Esophagus squamous epithelium (tissue), 4 donors: ENCODE measurements around the gene PLK1.

ENCODE experiments used
- POLR2A ChIP-seq, 4 donors: fragments of 450-650 bp; IDR thresholded peaks; one replicate each; pipeline ENCODE4 v1.6.1; 2017; ENCODE audit warnings: antibody characterized with exemption in 4 of 4, mild to moderate bottlenecking in 4 of 4, moderate library complexity in 3 of 4
- TF ChIP-seq, protein P1 (sequence below), 6 experiments: fragments of 450-650 bp in 4 of 6; fragments of 200-600 bp in 2 of 6; sonication (generic) in 2 of 6; IDR thresholded peaks; one replicate each; pipeline ENCODE4 v1.5.1; 2016 to 2019; ENCODE audit warnings: antibody characterized with exemption in 6 of 6, mild to moderate bottlenecking in 4 of 6, moderate library complexity in 4 of 6

DNA sequence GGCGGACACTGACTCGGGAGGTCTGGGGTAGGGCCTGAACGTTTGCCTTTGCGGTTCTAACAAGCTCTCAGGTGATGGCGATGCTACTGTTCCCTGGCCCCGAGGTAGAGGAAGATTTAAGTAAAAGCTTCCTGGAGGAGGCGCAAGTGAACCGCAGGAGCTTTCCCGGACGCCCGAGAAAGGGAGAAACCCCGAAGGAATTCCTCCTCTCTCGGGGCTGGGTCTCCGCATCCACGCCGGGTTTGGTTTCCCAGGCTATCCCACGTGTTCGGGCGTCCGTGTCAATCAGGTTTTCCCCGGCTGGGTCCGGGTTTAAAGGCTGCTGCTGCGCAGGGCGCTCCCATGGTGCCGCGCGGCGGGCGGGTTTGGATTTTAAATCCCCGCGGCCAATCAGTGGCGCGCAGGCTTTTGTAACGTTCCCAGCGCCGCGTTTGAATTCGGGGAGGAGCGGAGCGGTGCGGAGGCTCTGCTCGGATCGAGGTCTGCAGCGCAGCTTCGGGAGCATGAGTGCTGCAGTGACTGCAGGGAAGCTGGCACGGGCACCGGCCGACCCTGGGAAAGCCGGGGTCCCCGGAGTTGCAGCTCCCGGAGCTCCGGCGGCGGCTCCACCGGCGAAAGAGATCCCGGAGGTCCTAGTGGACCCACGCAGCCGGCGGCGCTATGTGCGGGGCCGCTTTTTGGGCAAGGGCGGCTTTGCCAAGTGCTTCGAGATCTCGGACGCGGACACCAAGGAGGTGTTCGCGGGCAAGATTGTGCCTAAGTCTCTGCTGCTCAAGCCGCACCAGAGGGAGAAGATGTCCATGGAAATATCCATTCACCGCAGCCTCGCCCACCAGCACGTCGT, at the start of gene PLK1:
- TF ChIP-seq, protein P1, sequence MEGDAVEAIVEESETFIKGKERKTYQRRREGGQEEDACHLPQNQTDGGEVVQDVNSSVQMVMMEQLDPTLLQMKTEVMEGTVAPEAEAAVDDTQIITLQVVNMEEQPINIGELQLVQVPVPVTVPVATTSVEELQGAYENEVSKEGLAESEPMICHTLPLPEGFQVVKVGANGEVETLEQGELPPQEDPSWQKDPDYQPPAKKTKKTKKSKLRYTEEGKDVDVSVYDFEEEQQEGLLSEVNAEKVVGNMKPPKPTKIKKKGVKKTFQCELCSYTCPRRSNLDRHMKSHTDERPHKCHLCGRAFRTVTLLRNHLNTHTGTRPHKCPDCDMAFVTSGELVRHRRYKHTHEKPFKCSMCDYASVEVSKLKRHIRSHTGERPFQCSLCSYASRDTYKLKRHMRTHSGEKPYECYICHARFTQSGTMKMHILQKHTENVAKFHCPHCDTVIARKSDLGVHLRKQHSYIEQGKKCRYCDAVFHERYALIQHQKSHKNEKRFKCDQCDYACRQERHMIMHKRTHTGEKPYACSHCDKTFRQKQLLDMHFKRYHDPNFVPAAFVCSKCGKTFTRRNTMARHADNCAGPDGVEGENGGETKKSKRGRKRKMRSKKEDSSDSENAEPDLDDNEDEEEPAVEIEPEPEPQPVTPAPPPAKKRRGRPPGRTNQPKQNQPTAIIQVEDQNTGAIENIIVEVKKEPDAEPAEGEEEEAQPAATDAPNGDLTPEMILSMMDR (IDR thresholded peaks at IDR 0.05): peak in 5 of 6 experiments; percentile 22 to 39 (median 27)
- peak in 1 of 4 donors; percentile 28 for TF ChIP-seq POLR2A (IDR thresholded peaks at IDR 0.05)
